AG04450 (cell line): ENCODE results near the gene U2AF1L4. TPM values are rescaled to one million over a fixed set of nuclear protein-coding genes. Genes with fewer than 3 reads are reported as not detected.

ENCODE experiments used
- CTCF ChIA-PET: fragments of 300-600, 350-600 bp; formaldehyde crosslinking; extraction: SDS; loops from one replicate; lab custom pipeline; 2022; ENCODE audit warnings: antibody characterized with exemption, inconsistent platforms; lab: Charles Lee
- POLR2A ChIA-PET: fragments of 350-600 bp; formaldehyde crosslinking; extraction: SDS; loops from one replicate; lab custom pipeline; 2021; ENCODE audit warnings: antibody characterized with exemption, inconsistent platforms; lab: Yijun Ruan, JAX
- DNase-seq: peaks from one replicate; pipeline ENCODE4 v3.0.0-alpha.2; 2011; ENCODE audit warnings: low read depth, low spot score
- H3K27ac ChIP-seq: one replicate; pipeline ENCODE4 v1.5.1; 2012; ENCODE audit warnings: low read depth, low read length, control low read depth
- H3K27me3 ChIP-seq: one replicate; pipeline ENCODE4 v1.6.0; 2012; ENCODE audit warnings: low read length; ENCODE audit not compliant: control insufficient read depth, insufficient read depth
- H3K4me3 ChIP-seq: 2 replicates; pipeline ENCODE4 v1.5.1; 2011; ENCODE audit warnings: mild to moderate bottlenecking, low read depth, low read length, control low read depth
- H3K9me3 ChIP-seq: 2 replicates; pipeline ENCODE4 v1.5.1; 2012; ENCODE audit warnings: low read length; ENCODE audit not compliant: control insufficient read depth, insufficient read depth
- polyA plus RNA-seq: library from polyadenylated mRNA; depleted of rRNA; stranded (reverse); fragments of >200 nt; gene quantifications from 2 replicates; pipeline ENCODE4 v1.2.3, GENCODE V29; 2011
- TF ChIP-seq, protein P1 (sequence below): IDR thresholded peaks from 2 replicates; pipeline ENCODE4 v1.5.1; 2011; ENCODE audit warnings: low read depth, low read length, control low read depth, inconsistent platforms

U2AF1L4 gene
- polyA plus RNA-seq, 1 experiment = 10.2 TPM

DNA sequence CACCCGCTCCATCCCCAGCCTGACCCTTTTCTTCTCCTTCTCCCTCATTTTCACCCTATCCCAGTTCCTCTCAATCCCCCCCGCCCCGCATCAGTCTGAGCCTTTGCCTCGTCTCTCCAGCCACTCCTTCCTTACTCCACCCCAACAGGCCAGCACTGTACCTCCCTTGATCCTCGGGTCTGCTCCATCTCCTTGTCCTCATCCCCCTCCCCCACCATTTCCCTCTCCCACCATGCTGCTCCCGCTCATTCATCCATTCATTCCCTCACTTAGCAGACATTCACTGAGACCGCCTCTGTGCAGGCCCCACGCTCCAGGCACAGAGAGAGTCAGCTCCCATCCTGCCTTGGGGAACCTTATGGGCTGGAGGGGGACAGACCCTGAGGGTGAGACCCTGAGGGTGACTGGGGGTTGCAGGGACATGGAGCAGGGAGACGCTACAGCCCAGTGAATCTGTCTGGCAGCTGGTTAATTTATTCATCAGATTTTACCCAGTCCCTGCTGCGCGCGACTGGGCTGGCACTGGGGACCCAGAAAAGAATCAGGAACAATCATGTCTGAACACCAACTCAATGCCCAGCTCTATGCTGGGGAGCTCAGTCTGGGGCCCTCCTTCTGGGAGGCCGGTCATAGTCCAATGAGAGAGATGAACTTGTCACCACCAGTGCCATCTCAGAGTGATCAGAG, 31.0 kb upstream of the U2AF1L4 start:
- CTCF ChIA-PET = no interaction called here
- POLR2A ChIA-PET = no interaction called here
- H3K27ac ChIP-seq = no peak overlapping the region
- H3K27me3 ChIP-seq = no peaks in the 10 kb centered on the region
- no peaks in the 10 kb centered on the region for H3K9me3 ChIP-seq
- peak overlapping the region; percentile 72 for H3K4me3 ChIP-seq
- DNase-seq = no peak
- TF ChIP-seq, protein P1, sequence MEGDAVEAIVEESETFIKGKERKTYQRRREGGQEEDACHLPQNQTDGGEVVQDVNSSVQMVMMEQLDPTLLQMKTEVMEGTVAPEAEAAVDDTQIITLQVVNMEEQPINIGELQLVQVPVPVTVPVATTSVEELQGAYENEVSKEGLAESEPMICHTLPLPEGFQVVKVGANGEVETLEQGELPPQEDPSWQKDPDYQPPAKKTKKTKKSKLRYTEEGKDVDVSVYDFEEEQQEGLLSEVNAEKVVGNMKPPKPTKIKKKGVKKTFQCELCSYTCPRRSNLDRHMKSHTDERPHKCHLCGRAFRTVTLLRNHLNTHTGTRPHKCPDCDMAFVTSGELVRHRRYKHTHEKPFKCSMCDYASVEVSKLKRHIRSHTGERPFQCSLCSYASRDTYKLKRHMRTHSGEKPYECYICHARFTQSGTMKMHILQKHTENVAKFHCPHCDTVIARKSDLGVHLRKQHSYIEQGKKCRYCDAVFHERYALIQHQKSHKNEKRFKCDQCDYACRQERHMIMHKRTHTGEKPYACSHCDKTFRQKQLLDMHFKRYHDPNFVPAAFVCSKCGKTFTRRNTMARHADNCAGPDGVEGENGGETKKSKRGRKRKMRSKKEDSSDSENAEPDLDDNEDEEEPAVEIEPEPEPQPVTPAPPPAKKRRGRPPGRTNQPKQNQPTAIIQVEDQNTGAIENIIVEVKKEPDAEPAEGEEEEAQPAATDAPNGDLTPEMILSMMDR = no peak

DNA sequence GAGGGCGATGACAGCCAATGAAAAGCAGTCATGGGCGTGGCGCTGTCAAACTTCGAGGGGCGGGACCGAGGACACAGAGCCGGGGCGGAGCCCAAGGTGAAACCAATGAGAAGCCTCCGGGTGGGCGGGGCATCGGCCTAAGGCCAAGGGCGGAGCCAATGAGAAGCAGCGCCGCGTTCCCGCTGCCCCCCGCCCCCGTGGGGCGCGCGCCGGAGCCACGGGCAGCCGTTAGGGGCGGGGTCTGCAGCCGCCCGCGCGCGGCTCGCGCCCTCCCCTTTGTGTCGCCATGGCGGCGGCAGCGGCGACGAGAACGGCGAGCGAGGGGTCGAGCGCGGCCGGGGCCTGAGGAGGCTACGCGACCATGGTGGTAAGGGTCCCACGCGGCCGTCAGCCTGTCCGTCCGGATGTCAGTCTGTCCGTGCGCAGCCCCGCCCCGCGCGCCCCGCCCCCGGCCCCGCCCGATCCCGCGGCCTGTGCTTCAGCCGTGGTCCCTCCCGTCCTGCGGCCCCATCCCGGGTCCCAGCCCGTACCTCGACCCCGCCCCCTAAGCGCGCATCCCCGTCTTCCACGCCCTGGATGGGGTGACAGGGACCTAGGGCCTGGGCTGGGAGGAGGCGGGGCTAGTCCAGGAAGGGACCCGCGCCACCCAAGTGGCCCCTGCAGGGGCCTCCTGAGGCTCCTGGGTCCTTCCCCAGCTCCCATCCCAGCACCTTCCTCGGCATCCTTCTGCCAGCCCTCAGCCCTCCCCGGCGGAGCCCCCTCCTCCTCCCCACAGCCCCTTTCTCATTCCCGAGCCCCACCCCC, 30.3 kb upstream of the U2AF1L4 start, which contains the start of gene ARHGAP33:
ARHGAP33 (plus strand) TSS at position 267 of the 804 bp plus-strand sequence; CDS start at position 362, 95 bp downstream.
- peak within 1 kb of the TSS; percentile 72 for H3K4me3 ChIP-seq
- H3K9me3 ChIP-seq = no peaks in the 10 kb centered on the region
- TF ChIP-seq, protein P1 = no peak
- POLR2A ChIA-PET = no interaction called here
- CTCF ChIA-PET = no interaction called here
- H3K27ac ChIP-seq = no peak within 1 kb of the TSS
- H3K27me3 ChIP-seq = no peaks in the 10 kb centered on the region
- DNase-seq = peak; percentile 78

DNA sequence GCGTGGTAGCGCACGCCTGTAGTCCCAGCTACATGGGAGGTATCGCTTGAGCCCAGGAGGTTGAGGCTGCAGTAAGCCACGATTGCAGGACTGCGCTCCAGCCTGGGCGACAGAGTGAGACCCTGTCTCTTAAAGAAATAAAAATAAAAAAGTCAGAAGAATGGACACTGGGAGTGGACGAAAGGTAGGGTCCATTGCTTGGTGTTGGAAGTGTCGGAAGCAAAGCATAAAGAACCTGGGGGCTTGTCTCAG, 29.8 kb upstream of the U2AF1L4 start:
- no peaks in the 10 kb centered on the region for H3K9me3 ChIP-seq
- peak overlapping the region; percentile 43 for H3K4me3 ChIP-seq
- ChIA-PET POLR2A (no interaction called here), CTCF (no interaction called here)
- H3K27ac ChIP-seq = no peak overlapping the region
- no peaks in the 10 kb centered on the region for H3K27me3 ChIP-seq
- no peak for DNase-seq
- TF ChIP-seq, protein P1 = no peak

DNA sequence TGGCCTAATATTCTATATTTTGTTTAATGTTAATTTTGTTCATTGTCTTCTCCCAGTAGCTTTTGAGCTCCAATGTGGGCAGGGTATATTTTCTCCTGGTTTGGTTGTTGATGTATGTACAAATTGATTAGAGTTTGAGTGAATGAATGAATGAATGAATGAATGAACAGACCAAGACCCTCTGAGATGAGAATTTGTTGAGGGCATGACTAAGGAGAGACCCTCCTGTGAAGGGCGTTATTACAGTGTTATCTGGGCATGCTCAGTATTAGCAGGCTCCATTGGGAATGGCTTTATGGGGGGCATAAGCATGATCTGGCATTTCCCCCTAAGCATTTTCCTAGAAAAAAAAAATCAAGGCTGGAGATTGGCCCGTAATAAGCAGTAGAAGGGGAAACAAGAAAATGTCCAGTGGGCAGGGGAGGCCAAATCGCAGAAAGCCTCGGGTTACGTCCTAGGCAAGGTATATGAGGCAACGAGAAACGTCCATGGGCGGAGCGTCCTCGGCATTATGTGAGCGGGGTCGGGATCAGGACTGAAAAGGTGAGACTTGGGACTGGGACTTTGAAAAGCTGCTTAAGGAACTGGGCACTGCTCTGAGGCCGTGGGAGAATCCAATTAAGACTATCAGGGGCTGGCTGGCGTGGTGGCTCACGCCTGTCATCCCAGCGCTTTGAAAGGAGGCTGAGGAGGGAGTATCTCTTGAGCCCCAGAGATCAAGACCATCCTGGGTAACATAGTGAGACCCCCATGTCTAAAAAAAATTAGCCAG, 29.2 kb upstream of the U2AF1L4 start:
- ChIA-PET CTCF (no interaction called here), POLR2A (no interaction called here)
- no peak overlapping the region for H3K27ac ChIP-seq
- H3K9me3 ChIP-seq = no peaks in the 10 kb centered on the region
- peak overlapping the region; percentile 43 for H3K4me3 ChIP-seq
- TF ChIP-seq, protein P1 = no peak
- no peak for DNase-seq
- no peaks in the 10 kb centered on the region for H3K27me3 ChIP-seq
